Duodenal mucosa (tissue), 2 donors: ENCODE data around the gene GABBR1.

Source experiments
- H3K27ac ChIP-seq: one replicate; pipeline ENCODE4 v1.7.0; 2013; ENCODE audit warnings: low read depth, low read length
- H3K27me3 ChIP-seq, 2 donors: one replicate each; pipeline ENCODE4 v1.7.0; 2013; ENCODE audit warnings: low read length in 2 of 2, control low read depth in 1 of 2; ENCODE audit not compliant: insufficient read depth in 2 of 2, control insufficient read depth in 1 of 2
- H3K36me3 ChIP-seq, 2 donors: one replicate each; pipeline ENCODE4 v1.7.0; 2013; ENCODE audit warnings: low read length in 2 of 2, control low read depth in 1 of 2; ENCODE audit not compliant: insufficient read depth in 2 of 2, control insufficient read depth in 1 of 2
- H3K4me1 ChIP-seq, 2 donors: one replicate each; pipeline ENCODE4 v1.7.0; 2013; ENCODE audit warnings: low read length in 2 of 2, control low read depth in 1 of 2; ENCODE audit not compliant: insufficient read depth in 2 of 2, control insufficient read depth in 1 of 2
- H3K4me3 ChIP-seq, 2 donors: one replicate each; pipeline ENCODE4 v1.7.0; 2013; ENCODE audit warnings: low read length in 2 of 2, low read depth in 1 of 2
- H3K9ac ChIP-seq, 2 donors: one replicate each; pipeline ENCODE4 v1.7.0; 2013; ENCODE audit warnings: low read length in 2 of 2, low read depth in 1 of 2
- H3K9me3 ChIP-seq, 2 donors: one replicate each; pipeline ENCODE4 v1.7.0; 2013; ENCODE audit warnings: low read length in 2 of 2, control low read depth in 1 of 2; ENCODE audit not compliant: control insufficient read depth in 1 of 2

GABBR1 gene

DNA sequence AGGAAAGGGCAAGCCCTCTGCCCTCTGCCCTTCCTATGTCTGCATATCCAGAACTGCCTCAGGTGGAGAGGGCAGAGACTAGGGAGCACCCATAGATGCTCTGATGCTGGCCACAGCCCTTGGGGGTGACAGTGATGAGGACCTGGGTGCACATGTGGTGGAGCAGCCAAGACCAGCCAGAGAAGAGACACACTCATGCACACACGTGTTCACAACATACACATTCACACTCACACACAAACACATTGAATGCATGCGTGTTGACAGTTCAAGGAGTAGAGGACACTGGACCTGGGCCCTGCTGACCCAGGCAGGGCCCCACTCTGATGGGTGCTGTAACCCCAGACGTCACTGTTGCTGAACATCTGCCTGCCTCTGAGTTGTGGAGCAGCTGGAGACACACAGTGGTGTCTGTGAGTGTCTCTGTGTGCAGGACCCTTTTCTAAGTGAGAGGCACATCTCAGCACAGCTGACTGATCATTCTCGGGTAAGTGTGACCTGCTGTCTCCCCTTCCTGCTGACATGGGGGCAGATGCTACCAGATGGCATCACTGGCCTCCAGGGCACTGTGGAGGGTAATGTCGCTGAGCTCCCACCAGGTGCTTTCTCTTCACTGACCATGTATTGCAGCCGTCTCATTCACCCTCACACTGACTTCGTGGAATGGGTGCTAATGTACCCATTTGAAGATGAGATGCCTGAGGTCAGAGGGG lies 115.1 kb downstream of the GABBR1 start:
- Histone ChIP-seq H3K27me3 (no peaks in the 10 kb centered on the region), H3K27ac (no peak overlapping the region), H3K36me3 (no peaks in the 10 kb centered on the region), H3K9me3 (no peaks in the 10 kb centered on the region), H3K4me3 (no peak overlapping the region), H3K9ac (no peak overlapping the region), H3K4me1 (no peaks in the 10 kb centered on the region)

DNA sequence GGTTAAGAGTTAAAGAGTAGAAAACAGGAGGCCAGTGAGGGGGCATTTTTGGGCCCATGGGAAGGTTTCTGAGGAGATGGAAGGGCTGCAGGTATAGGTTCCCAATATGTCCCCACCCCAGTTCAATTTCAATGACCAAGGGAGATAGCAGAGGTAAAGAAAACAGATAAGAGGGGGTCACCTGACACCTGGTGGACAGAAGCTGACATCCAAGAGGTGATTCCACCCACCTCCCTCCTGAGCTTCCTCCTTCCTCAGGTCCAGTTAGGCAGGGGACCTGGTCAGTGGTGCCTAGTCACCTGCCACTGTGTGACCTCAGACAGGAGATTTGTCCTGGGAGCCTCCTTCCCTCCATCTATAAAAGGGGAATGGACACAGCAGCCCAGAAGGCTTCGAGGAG lies 115.7 kb downstream of the GABBR1 start:
- Histone ChIP-seq H3K27me3 (no peaks in the 10 kb centered on the region), H3K4me1 (no peaks in the 10 kb centered on the region), H3K9me3 (no peaks in the 10 kb centered on the region), H3K27ac (no peak overlapping the region), H3K4me3 (no peak overlapping the region), H3K36me3 (no peaks in the 10 kb centered on the region), H3K9ac (no peak overlapping the region)

DNA sequence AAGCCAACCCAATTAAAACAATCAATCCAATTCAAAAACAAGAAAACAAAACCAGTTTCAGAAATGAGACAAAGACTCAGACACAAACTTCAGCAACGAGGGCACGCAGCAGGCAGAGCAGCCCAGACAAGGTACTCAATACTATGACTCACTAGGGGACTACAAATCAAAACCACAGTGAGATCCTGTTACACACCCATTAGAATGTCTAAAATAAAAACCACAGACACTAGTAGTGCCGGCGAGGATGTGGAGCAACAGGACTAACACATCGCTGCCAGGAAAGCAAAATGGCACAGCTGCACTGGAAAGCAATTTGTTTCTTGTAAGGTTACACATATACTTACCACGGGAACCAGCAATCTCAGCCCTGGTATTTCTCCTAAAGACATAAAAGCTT lies 116.9 kb downstream of the GABBR1 start:
- no peaks in the 10 kb centered on the region for H3K4me1 ChIP-seq
- no peak overlapping the region for H3K27ac ChIP-seq
- no peaks in the 10 kb centered on the region for H3K36me3 ChIP-seq
- no peak overlapping the region for H3K4me3 ChIP-seq
- no peaks in the 10 kb centered on the region for H3K27me3 ChIP-seq
- H3K9me3 ChIP-seq: no peaks in the 10 kb centered on the region
- no peak overlapping the region for H3K9ac ChIP-seq

DNA sequence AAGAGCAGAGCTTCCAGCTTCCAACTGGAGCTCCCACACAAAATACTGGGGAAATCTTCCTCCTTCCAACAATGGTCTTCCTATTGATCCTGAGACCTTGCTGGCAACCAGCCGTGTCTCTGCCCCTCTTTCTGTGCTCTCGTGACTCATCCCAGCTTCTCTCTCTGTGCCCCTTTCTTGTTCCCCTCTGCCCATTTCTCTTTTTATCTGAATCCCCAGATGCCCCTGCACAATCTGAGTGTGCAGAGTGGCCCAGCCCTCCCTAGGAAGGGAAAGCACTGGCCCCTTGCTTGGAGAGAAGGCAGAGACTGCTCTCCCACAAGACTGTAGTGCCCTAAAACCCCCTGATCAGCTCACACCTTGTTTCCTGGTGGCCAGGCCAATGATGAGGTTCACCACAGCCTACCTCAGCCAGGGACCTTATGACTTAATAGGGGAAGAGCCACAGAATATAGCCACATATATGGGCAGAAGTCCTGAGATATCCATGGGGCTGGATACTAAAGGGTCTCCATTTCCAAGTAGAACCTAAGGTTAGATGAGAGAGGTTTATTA lies 122.2 kb downstream of the GABBR1 start:
- Histone ChIP-seq H3K4me3 (no peak overlapping the region), H3K36me3 (no peaks in the 10 kb centered on the region), H3K27ac (no peak overlapping the region), H3K4me1 (no peaks in the 10 kb centered on the region), H3K27me3 (no peaks in the 10 kb centered on the region), H3K9ac (no peak overlapping the region), H3K9me3 (no peaks in the 10 kb centered on the region)

DNA sequence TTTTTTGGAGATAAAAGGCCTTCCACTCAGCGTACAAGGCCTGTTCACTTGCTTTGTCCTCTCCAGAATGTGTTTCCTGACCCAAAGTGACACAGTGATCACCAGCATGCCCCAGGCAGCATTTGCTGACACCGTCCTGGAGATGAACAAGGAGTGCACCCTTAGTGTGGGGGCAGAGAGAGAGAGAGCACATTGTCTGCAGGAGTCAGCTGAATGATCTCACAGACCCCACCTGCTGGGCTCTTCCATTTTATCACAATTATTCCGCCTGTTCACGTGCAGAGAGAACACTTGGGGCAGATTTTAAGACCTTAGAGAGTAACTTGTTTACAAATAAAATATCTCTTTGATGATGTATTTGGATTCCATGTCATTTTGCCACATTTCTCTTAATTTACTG lies 122.8 kb downstream of the GABBR1 start:
- H3K27me3 ChIP-seq: no peaks in the 10 kb centered on the region
- H3K36me3 ChIP-seq: no peaks in the 10 kb centered on the region
- H3K4me1 ChIP-seq: no peaks in the 10 kb centered on the region
- H3K4me3 ChIP-seq: no peak overlapping the region
- H3K9me3 ChIP-seq: no peaks in the 10 kb centered on the region
- H3K27ac ChIP-seq: no peak overlapping the region
- no peak overlapping the region for H3K9ac ChIP-seq
